OCI-LY3 (cell line): Measurements from ENCODE around the gene CRTAC1.

Experiments used
- H2AFZ ChIP-seq: fragments of 200-600, 300-600 bp; shearing (Covaris generic); 2 replicates; pipeline ENCODE4 v1.6.0; 2014; ENCODE audit warnings: antibody characterized with exemption, low read depth, low read length
- H3K27ac ChIP-seq: fragments of 200-600, 300-600 bp; sonication (generic); 2 replicates; pipeline ENCODE4 v1.5.1; 2014; ENCODE audit warnings: mild to moderate bottlenecking, low read length, moderate library complexity, mixed read lengths
- H3K27me3 ChIP-seq: fragments of 200-600, 300-600 bp; sonication (generic); 2 replicates; pipeline ENCODE4 v1.6.1; 2014; ENCODE audit warnings: low read depth, low read length, mixed read lengths
- H3K36me3 ChIP-seq: fragments of 200-600, 300-600 bp; sonication (generic); replicated peaks from 2 replicates; pipeline ENCODE3; 2014; ENCODE audit warnings: low read depth, low read length, mixed read lengths
- H3K4me1 ChIP-seq: fragments of 300-600, 200-600 bp; sonication (generic); 2 replicates; pipeline ENCODE4 v1.6.1; 2014; ENCODE audit warnings: low read length, mixed read lengths
- H3K4me2 ChIP-seq: fragments of 200-600, 300-600 bp; sonication (generic); 2 replicates; pipeline ENCODE4 v1.6.1; 2014; ENCODE audit warnings: low read length, mixed read lengths
- H3K4me3 ChIP-seq: fragments of 300-600, 200-600 bp; sonication (generic); 2 replicates; pipeline ENCODE4 v1.5.1; 2014; ENCODE audit warnings: antibody characterized with exemption, mild to moderate bottlenecking, low read length, moderate library complexity
- H3K79me2 ChIP-seq: fragments of 300-600, 200-600 bp; shearing (Covaris generic); 2 replicates; pipeline ENCODE4 v1.6.1; 2014; ENCODE audit warnings: mild to moderate bottlenecking, low read length, mixed read lengths
- H3K9ac ChIP-seq: fragments of 300-600, 200-600 bp; shearing (Covaris generic); 2 replicates; pipeline ENCODE4 v1.6.0; 2014; ENCODE audit warnings: mild to moderate bottlenecking, low read length, moderate library complexity
- H3K9me3 ChIP-seq: fragments of 200-600, 300-600 bp; shearing (Covaris generic); 2 replicates; pipeline ENCODE4 v1.6.1; 2014; ENCODE audit warnings: low read length, mixed read lengths; ENCODE audit not compliant: insufficient read depth
- H4K20me1 ChIP-seq: fragments of 200-600, 300-600 bp; sonication (generic); 2 replicates; pipeline ENCODE4 v1.6.1; 2016; ENCODE audit warnings: low read length, mixed read lengths; ENCODE audit not compliant: insufficient read depth
- CTCF ChIP-seq: fragments of 200-600, 300-600 bp; sonication (generic); IDR thresholded peaks from 2 replicates; pipeline ENCODE4 v1.5.1; 2014; ENCODE audit warnings: antibody characterized with exemption, low read length, low read depth
- EZH2phosphoT487 ChIP-seq: fragments of 200-600 bp; shearing (Covaris generic); IDR thresholded peaks from 2 replicates; pipeline ENCODE4 v1.6.1; 2018; ENCODE audit warnings: antibody characterized with exemption, mixed run types, low read depth

Gene CRTAC1

GRCh38 chr10:97961945-97962344 is 68.5 kb downstream of the CRTAC1 start:
- no peak overlapping the region for H3K9ac ChIP-seq
- H4K20me1 ChIP-seq: no peaks in the 10 kb centered on the region
- no peaks in the 10 kb centered on the region for H3K9me3 ChIP-seq
- no peak overlapping the region for H2AFZ ChIP-seq
- no peak for TF ChIP-seq CTCF
- no peaks in the 10 kb centered on the region for H3K79me2 ChIP-seq
- H3K27me3 ChIP-seq: peaks cover 7% of the 10 kb centered on the region; the same call in 1 of the 2 replicates
- no peaks in the 10 kb centered on the region for H3K36me3 ChIP-seq
- no peak overlapping the region for H3K27ac ChIP-seq
- no peak overlapping the region for H3K4me3 ChIP-seq
- H3K4me2 ChIP-seq: no peak overlapping the region
- H3K4me1 ChIP-seq: no peaks in the 10 kb centered on the region

- H3K79me2 ChIP-seq: no peaks in the 10 kb centered on the region
- no peak overlapping the region for H2AFZ ChIP-seq
- no peaks in the 10 kb centered on the region for H3K36me3 ChIP-seq
- TF ChIP-seq EZH2phosphoT487: no peak
- TF ChIP-seq CTCF: no peak
- H3K9ac ChIP-seq: no peak overlapping the region
- no peaks in the 10 kb centered on the region for H4K20me1 ChIP-seq
- no peak overlapping the region for H3K4me2 ChIP-seq
- H3K27ac ChIP-seq: no peak overlapping the region
- H3K4me3 ChIP-seq: no peak overlapping the region
- H3K27me3 ChIP-seq: peaks cover 7% of the 10 kb centered on the region; the same call in 1 of the 2 replicates
- no peaks in the 10 kb centered on the region for H3K4me1 ChIP-seq
- no peaks in the 10 kb centered on the region for H3K9me3 ChIP-seq
Observed at GRCh38 chr10:97960269-97961056, 70.0 kb downstream of the CRTAC1 start.

- no peaks in the 10 kb centered on the region for H4K20me1 ChIP-seq
- H3K4me2 ChIP-seq: no peak overlapping the region
- no peaks in the 10 kb centered on the region for H3K79me2 ChIP-seq
- no peak overlapping the region for H3K27ac ChIP-seq
- H3K9ac ChIP-seq: no peak overlapping the region
- H2AFZ ChIP-seq: no peak overlapping the region
- no peaks in the 10 kb centered on the region for H3K4me1 ChIP-seq
- TF ChIP-seq CTCF: no peak
- no peak for TF ChIP-seq EZH2phosphoT487
- no peaks in the 10 kb centered on the region for H3K9me3 ChIP-seq
- H3K36me3 ChIP-seq: no peaks in the 10 kb centered on the region
- no peak overlapping the region for H3K4me3 ChIP-seq
- no peaks in the 10 kb centered on the region for H3K27me3 ChIP-seq
Observed at GRCh38 chr10:97949462-97949861, 81.0 kb downstream of the CRTAC1 start.

- TF ChIP-seq CTCF (no peak), EZH2phosphoT487 (no peak)
- Histone ChIP-seq H3K79me2 (no peaks in the 10 kb centered on the region), H3K27me3 (no peaks in the 10 kb centered on the region), H3K4me2 (no peak overlapping the region), H2AFZ (no peak overlapping the region), H3K27ac (no peak overlapping the region), H4K20me1 (no peaks in the 10 kb centered on the region), H3K4me3 (no peak overlapping the region), H3K4me1 (no peaks in the 10 kb centered on the region), H3K9me3 (no peaks in the 10 kb centered on the region), H3K36me3 (no peaks in the 10 kb centered on the region), H3K9ac (no peak overlapping the region)
Observed at GRCh38 chr10:97948822-97949221, 81.6 kb downstream of the CRTAC1 start.
